KOPT-K1 (cell line): ENCODE data around the gene RTN4R.
"Not testable (repeated sequence)": the region's sequence is repeated elsewhere in the genome, so short reads cannot be mapped to it uniquely, and the experiment has no call there.

ENCODE experiments used
- H3K27ac ChIP-seq: fragments of 200-600 bp; sonication (generic); 2 replicates; pipeline ENCODE4 v1.5.1; 2016; ENCODE audit warnings: antibody characterized with exemption, mild to moderate bottlenecking, low read depth, low read length; ENCODE audit not compliant: poor library complexity, severe bottlenecking
- H3K36me3 ChIP-seq: fragments of 200-600 bp; sonication (generic); 2 replicates; pipeline ENCODE4 v1.5.1; 2017; ENCODE audit warnings: antibody characterized with exemption, mild to moderate bottlenecking, low read length, moderate library complexity; ENCODE audit not compliant: insufficient read depth
- H3K9me3 ChIP-seq: fragments of 200-600 bp; sonication (generic); 2 replicates; pipeline ENCODE4 v1.5.1; 2017; ENCODE audit warnings: antibody characterized with exemption, low read length, mild to moderate bottlenecking; ENCODE audit not compliant: insufficient read depth, poor library complexity, severe bottlenecking

Gene RTN4R

DNA sequence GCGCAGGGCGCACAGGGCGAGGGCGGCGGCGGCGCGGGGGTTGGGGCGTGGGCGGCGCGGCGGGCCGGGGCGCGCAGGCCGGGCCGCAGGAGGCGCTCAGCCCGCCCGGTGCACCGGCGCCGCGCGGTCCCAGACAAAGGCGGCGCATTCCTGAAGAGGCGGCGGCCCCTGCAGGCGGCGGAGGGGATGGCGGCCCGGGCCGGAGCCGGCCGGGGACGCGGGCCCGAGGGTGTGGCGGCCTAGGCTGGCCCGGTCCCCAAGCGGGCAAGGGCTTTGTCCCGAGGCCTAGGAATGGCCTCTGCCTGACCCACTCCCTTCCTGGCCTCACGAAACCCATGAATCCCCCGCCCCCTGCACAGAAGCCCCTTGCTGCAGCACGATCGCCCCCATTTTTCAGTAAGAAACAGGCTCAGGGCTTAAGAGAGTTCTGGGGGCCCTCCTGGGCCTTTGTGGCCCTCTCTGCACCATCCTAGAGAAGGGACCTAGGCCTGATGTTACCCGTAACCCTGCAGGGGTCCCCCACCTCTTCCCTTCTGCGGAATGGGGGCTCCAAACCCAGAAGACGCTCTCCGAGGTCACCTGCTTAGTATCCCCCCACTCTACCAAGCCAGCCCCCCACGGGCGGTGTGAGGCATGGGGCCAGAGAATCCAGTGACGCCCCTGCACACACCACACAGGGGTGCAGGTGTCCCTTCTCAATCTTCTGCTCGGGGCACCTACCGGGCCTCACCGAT, at the start of gene RTN4R:
TSS of gene RTN4R (minus strand) at position 40 of the 734 bp plus-strand sequence. CDS start 226 bp downstream, outside the sequence.
- Histone ChIP-seq H3K9me3 (no peaks in the 10 kb centered on the region), H3K36me3 (no peaks in the 10 kb centered on the region), H3K27ac (no peak within 1 kb of the TSS)

DNA sequence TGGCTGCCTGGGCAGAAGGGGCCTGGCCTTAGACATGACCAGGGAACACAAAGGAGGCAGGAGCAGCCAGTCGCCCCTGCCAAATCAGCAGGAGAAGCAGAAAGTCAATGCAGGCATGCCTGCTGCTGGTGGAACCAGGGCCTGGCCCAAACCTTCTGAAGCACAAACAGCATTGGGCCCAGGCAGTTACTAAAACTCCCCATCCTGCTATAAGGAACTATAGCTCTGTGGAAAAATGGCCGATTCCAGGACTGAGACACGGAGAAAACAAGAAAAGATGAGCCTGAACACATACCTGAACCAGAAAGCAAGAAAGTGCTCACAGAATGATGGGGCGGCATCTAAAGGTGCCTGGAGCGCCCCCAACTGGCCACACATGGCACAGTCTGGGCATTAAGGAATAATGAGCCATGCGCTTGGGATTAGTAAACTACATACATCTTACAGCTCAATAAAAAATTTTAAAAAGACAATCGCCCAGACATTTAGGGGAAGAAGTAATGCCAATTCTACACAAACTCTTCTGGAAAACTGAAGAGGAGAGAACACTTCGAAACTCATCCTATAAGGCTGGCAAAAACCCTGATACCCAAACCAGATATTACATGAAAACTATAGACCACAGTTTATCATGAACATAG, 49.4 kb upstream of the RTN4R start:
- not testable (repeated sequence) for H3K36me3 ChIP-seq, H3K9me3 ChIP-seq, H3K27ac ChIP-seq

DNA sequence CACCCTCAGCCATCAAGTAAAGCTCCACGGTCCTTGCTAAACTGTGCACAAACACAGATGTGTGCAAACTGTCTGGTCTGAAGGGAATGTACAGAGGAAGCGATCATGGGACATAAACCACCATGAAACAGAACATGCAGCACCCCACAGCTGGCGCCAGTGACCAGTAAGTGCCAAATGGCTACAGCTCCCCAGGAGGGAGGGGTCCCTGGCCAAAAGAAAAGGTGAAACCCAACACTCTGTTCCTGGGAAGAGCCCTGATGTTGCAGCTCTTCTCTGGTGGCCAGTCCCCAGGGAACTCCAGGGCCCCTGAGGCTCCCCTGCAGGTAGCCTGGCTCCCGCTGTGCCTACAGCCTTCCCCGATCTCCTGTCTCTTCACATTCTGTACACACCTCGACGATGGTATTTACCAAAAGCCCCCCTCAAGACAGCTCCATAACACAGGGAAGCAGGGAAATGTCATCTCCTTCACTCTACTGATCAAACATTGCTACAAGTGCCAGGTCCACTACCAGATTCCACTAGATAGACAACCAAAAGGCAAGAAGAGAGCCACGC, 48.8 kb upstream of the RTN4R start:
- H3K27ac ChIP-seq = no peak overlapping the region
- no peaks in the 10 kb centered on the region; the same call in 1 of the 2 replicates for H3K36me3 ChIP-seq
- H3K9me3 ChIP-seq = no peaks in the 10 kb centered on the region

GRCh38 chr22:20316217-20316843, 48.2 kb upstream of the RTN4R start:
- Histone ChIP-seq H3K27ac (no peak overlapping the region), H3K36me3 (no peaks in the 10 kb centered on the region; the same call in 1 of the 2 replicates), H3K9me3 (no peaks in the 10 kb centered on the region)

GRCh38 chr22:20315337-20316216, 47.5 kb upstream of the RTN4R start:
- no peaks in the 10 kb centered on the region; the same call in 1 of the 2 replicates for H3K36me3 ChIP-seq
- H3K27ac ChIP-seq = no peak overlapping the region
- H3K9me3 ChIP-seq = no peaks in the 10 kb centered on the region

DNA sequence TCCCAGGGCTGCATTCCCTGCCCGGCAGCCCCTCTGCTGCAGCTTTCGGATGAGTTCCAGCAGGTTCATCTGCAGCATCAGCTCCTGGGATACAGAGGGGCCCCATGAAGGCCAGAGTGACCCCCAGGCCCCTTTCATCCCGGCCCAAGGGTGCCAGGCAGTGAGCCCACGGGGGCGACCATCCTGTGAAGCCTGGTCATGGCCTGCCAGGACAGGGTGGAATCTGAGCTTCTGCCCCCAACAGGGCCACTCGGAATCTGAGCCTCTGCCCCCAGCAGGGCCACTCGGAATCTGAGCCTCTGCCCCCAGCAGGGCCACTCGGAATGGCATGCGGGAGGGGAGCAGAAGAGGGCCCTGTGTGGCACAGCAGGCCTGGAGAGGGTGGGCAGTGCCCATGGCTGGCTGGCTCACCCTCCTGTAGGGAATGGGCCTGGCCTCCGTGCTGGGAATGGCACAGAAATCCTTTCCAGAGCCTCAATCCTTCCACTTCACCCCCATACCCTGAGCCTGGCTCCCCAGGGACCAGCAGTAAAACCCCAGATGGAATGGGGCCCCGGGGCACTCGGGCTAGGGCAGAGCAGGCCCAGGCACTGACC, 46.7 kb upstream of the RTN4R start:
- H3K9me3 ChIP-seq, H3K27ac ChIP-seq, H3K36me3 ChIP-seq: not testable (repeated sequence)

DNA sequence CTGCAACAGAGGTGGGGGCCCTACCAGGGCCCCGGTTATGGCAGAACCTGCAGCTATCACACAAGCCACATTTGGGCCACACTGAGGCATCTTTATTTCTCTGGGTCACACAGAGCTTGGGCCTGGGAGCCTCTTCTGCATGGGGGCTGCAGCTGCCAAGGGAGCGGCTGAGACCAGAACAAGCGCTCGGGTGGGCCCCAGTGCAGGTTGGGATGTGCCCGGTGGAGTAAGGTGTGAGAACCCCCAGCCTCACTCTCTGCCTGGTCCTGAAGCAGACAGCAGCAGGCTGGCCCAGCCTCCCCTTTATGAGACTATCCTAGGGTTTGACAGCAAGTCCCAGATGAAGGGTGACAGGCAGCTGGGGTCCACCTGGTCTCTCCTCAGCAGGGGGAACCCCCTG, 46.1 kb upstream of the RTN4R start:
- H3K36me3 ChIP-seq, H3K27ac ChIP-seq, H3K9me3 ChIP-seq: not testable (repeated sequence)

- not testable (repeated sequence) for H3K27ac ChIP-seq, H3K36me3 ChIP-seq, H3K9me3 ChIP-seq
Measured at GRCh38 chr22:20313306-20314077, 45.4 kb upstream of the RTN4R start.

DNA sequence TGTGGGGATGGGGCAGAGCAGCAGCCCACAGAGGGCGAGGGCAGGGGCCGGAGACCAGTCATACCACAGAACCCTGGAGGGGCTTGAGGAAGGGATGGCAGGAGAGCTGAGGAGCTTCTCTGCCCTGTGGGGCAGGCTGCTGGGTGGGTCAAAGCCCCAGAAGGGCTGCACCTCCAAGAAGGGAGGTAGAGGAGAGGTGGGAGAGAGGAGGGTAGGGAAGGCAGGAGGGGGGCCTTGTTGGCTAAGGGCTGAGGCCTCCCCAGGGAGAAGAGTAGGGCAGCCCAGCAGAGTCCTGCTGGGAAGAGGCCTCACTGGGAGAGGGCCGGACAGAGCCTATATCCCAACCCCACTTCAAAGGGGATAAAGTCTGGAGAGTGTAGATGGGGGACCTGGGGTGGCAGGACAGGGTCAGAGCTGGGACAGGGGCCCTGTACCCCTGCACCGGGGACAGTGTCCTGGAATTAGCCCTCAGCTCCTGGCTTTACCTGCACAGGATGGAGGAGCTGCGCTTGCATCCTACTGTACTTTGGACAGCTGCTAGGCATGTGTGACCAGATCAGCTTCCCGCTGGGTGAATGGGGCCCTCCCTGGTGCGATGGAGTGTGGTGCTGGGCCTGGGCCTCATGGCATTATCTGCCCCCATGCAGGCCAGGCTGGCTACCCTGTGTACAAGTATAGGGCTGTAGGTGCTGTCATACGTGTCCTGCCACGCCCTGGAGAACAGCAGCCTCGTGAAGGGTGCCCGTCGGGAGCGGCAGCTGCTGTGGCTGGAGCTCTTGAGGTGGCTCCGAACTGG, 44.5 kb upstream of the RTN4R start:
- Histone ChIP-seq H3K9me3 (no peaks in the 10 kb centered on the region), H3K36me3 (no peaks in the 10 kb centered on the region; the same call in 1 of the 2 replicates), H3K27ac (no peak overlapping the region)

DNA sequence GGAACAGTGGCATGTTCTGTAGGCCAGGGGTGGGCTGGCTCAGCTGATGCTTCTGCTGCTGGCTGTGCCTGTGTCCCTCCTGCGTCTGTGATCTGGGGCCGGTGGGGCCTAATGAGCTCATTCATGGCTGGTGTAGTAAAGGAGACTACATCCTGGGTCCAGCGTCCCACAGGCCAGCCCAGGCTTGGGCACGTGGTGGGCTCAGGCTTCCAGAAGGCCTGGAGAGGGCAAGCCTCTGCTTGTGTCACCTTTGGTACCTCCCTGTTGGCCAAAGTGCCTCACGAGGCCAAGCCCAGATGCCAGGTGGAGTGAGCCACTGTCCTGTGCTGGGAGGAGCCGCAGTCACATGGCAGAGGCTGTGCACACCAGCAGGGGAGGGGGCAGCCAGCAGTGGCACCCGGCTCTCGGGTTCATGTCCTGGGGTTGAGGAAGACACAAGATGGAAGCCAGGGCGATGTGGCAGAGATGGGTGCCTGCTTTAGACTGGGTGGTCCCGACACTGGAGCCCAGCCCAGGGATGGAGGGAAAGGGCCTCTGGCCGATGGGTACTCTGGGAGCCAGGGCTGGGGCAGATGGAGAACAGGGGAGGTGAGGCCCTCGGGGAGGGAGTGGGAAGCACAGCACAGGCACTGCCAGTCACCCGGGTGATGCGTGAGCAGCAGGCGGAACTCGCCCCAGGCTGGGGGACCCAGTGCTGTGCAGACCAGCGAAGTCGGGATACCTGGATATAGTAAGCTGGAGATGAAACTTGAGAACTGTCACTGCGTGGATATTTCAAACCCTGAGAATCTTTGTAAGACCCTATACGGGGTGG, 43.3 kb upstream of the RTN4R start:
- H3K36me3 ChIP-seq, H3K27ac ChIP-seq, H3K9me3 ChIP-seq: not testable (repeated sequence)

GRCh38 chr22:20310773-20311172, 42.7 kb upstream of the RTN4R start:
- H3K27ac ChIP-seq, H3K9me3 ChIP-seq, H3K36me3 ChIP-seq: not testable (repeated sequence)

DNA sequence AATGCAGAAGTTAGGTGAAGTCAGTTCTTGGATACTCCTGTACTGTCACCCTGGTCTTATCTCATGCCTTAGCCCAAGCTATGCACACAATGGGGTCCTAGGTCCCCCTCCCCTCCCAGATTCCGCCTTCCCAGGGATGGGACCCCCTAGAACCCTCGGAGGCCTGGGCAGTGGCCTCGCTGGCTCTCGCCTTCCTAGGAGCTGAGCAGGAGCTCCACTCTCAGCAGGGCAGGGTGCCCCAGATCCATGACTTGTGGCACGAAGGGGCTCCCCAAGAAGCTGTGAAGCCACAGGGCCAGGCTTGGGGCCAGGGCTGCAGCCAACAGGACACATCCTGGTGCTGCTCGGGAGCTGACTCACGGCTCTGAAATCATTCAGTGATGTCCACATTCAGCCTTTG, 42.1 kb upstream of the RTN4R start:
- not testable (repeated sequence) for H3K36me3 ChIP-seq, H3K9me3 ChIP-seq, H3K27ac ChIP-seq
